CD4-positive, alpha-beta T cell (primary cell): ENCODE results near the gene SPDEF. TPM values are rescaled to one million over a fixed set of nuclear protein-coding genes. Genes with fewer than 3 reads are reported as not detected.

Experiments used
- ATAC-seq: fragments of 200-7000 bp; cut with Tn5 transposase; one replicate; pipeline ENCODE4 v1.10.0; 2022; ENCODE audit warnings: mild to moderate bottlenecking; ENCODE audit not compliant: poor library complexity
- CTCF ChIA-PET: fragments of 350-600 bp; sonication (Branson Sonifier 250); formaldehyde crosslinking; loops from one replicate; lab custom pipeline; 2021; ENCODE audit warnings: antibody characterized with exemption, inconsistent platforms; lab: Charles Lee
- POLR2A ChIA-PET: fragments of 350-600 bp; sonication (Branson Sonifier 250); formaldehyde crosslinking; loops from one replicate; lab custom pipeline; 2021; ENCODE audit warnings: antibody characterized with exemption, inconsistent platforms; lab: Charles Lee
- DNase-seq, 14 experiments: peaks; one replicate each; pipeline ENCODE4 v3.0.0-alpha.2; 2013 to 2020; ENCODE audit warnings: mixed read lengths in 2 of 14
- H3K27ac ChIP-seq, 2 donors: one replicate each; pipeline versions ENCODE4 v1.5.1 to v1.7.0; 2013; ENCODE audit warnings: low read length in 2 of 2, low read depth in 1 of 2, mild to moderate bottlenecking in 1 of 2
- H3K27me3 ChIP-seq, 2 experiments: 1 replicate in 1 of 2; 2 replicates in 1 of 2; pipeline versions ENCODE4 v1.6.1 to v1.7.0; 2013; ENCODE audit warnings: low read length in 2 of 2, control low read depth in 1 of 2, mild to moderate bottlenecking in 1 of 2, moderate library complexity in 1 of 2; ENCODE audit not compliant: insufficient read depth in 2 of 2, control insufficient read depth in 1 of 2
- H3K36me3 ChIP-seq: one replicate; pipeline ENCODE4 v1.6.1; 2013; ENCODE audit warnings: low read length, control low read depth; ENCODE audit not compliant: insufficient read depth
- H3K4me1 ChIP-seq: one replicate; pipeline ENCODE4 v1.6.1; 2013; ENCODE audit warnings: low read length, control low read depth; ENCODE audit not compliant: insufficient read depth
- H3K4me3 ChIP-seq: one replicate; pipeline ENCODE4 v1.5.1; 2013; ENCODE audit warnings: mild to moderate bottlenecking, low read length, moderate library complexity
- H3K9me3 ChIP-seq, 2 experiments: 1 replicate in 1 of 2; 2 replicates in 1 of 2; pipeline versions ENCODE4 v1.6.1 to v1.7.0; 2013; ENCODE audit warnings: low read length in 2 of 2, mild to moderate bottlenecking in 2 of 2, control low read depth in 1 of 2, moderate library complexity in 1 of 2; ENCODE audit not compliant: control insufficient read depth in 1 of 2, insufficient read depth in 1 of 2
- H3K27ac Mint-ChIP-seq: one replicate; pipeline ENCODE4 v1.8.0; 2020; ENCODE audit warnings: mixed read lengths
- H3K27me3 Mint-ChIP-seq: one replicate; pipeline ENCODE4 v1.8.0; 2021; ENCODE audit warnings: mixed read lengths
- H3K36me3 Mint-ChIP-seq: one replicate; pipeline ENCODE4 v1.8.0; 2021; ENCODE audit warnings: low read depth, mixed read lengths
- H3K4me1 Mint-ChIP-seq: one replicate; pipeline ENCODE4 v1.8.0; 2021; ENCODE audit warnings: low read depth, mixed read lengths
- H3K4me3 Mint-ChIP-seq: one replicate; pipeline ENCODE4 v1.8.0; 2020; ENCODE audit warnings: mild to moderate bottlenecking, mixed read lengths
- H3K9me3 Mint-ChIP-seq: one replicate; pipeline ENCODE4 v1.8.0; 2020; ENCODE audit warnings: mixed read lengths
- intact Hi-C, 2 experiments: fragments of 100-400 bp; cut with DNase I in 1 of 2; cut with micrococcal nuclease in 1 of 2; formaldehyde crosslinking; loops; one replicate each; pipeline versions ENCODE4 v1.15.1 to v1.9.0; 2023 to 2025; cut with DNase I, micrococcal nuclease
- total RNA-seq, 174 experiments: library from RNA in 2 of 174; stranded (reverse) in 2 of 174; gene quantifications; one replicate each; pipeline ENCODE4 v1.2.3 and lab custom pipeline; 2021 to 2026
- TF ChIP-seq, protein P1 (sequence below): fragments of 200-600 bp; IDR thresholded peaks from one replicate; pipeline ENCODE4 v1.8.0; 2022; ENCODE audit warnings: antibody characterized with exemption, mild to moderate bottlenecking

SPDEF gene
- total RNA-seq, 2 experiments from 2014 or later, result 0.17 to 0.36 TPM

DNA sequence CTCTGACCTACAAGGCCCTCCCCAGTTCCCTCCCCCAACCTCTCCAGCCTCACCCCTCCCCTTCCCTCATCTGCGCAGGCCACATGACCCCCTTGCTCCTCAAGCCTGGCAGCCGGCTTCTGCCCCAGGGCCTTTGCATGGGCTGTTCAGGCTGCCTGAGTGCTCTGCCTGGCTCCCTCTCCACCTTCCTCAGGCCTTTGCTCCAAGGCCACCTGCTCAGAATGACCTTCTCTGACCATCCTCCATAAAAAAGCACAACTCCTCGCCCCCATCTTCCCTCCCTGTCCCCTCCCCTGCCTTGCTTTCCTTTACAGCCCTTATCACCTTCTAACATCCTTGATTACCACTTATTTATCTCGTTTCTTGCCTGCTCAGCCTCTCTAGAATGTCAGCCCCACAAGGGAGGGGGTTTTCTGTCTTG is 38.7 kb downstream of the SPDEF start:
- H3K4me3 Mint-ChIP-seq, result no peak overlapping the region
- H3K27ac Mint-ChIP-seq, result no peak overlapping the region
- CTCF ChIA-PET, result no interaction called here
- Histone ChIP-seq H3K27me3 (peaks cover 0 to 2% of the 10 kb centered on the region in 2 experiments), H3K4me3 (no peak overlapping the region), H3K9me3 (no peaks in the 10 kb centered on the region), H3K27ac (no peak overlapping the region), H3K4me1 (no peaks in the 10 kb centered on the region), H3K36me3 (no peaks in the 10 kb centered on the region)
- DNase-seq (no peak), ATAC-seq (no peak)
- H3K4me1 Mint-ChIP-seq, result no peaks in the 10 kb centered on the region
- TF ChIP-seq, protein P1, sequence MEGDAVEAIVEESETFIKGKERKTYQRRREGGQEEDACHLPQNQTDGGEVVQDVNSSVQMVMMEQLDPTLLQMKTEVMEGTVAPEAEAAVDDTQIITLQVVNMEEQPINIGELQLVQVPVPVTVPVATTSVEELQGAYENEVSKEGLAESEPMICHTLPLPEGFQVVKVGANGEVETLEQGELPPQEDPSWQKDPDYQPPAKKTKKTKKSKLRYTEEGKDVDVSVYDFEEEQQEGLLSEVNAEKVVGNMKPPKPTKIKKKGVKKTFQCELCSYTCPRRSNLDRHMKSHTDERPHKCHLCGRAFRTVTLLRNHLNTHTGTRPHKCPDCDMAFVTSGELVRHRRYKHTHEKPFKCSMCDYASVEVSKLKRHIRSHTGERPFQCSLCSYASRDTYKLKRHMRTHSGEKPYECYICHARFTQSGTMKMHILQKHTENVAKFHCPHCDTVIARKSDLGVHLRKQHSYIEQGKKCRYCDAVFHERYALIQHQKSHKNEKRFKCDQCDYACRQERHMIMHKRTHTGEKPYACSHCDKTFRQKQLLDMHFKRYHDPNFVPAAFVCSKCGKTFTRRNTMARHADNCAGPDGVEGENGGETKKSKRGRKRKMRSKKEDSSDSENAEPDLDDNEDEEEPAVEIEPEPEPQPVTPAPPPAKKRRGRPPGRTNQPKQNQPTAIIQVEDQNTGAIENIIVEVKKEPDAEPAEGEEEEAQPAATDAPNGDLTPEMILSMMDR, result no peak
- intact Hi-C loops, result no loop called here
- H3K36me3 Mint-ChIP-seq, result no peaks in the 10 kb centered on the region
- POLR2A ChIA-PET, result no interaction called here
- no peaks in the 10 kb centered on the region for H3K9me3 Mint-ChIP-seq
- H3K27me3 Mint-ChIP-seq, result peaks cover 6% of the 10 kb centered on the region

DNA sequence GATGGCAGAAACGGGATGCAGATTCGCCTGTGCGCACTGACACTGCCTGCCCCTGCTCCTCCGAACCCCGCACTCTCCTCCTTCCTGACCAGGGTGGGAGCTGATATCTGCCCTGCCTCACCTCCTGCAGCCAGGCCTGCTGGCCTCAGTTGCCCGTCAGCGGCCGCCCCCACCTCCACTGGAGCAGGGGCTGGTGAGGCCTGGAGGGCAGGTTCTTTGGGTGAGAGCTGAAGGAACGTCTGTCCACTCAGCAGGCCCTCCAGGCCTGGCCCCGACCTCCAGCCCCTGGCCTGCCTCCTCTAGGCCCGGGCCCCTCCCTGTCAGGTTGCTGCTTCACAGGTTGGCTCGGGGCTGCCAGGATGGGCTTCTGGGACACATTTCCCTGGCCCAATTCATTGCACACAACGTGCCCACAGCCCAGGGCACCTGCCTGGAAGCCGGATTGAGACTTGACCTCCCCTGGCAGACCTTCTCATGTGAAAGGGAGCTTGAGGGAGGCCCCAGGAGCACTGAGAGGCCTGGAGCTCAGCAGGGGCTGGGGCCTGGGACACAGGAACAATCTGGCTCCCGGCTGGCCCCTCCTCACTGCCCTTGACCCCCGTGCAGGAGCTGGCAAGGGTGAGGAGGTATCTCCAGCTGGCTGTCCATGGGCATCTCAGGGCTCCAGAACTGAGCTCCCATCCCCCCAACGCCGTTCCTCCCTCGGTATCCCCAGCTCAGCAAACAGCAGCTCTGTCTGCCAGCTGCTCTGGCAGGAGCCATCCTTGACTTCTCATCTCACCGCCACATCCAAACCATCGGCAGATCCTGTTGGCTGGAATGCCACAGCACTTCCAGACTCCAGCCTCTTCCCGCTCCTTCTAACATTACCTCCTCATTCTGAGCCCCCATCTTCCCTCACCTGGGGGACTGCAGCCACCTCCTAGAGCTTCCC is 39.5 kb downstream of the SPDEF start:
- ATAC-seq (no peak), DNase-seq (peak in 1 of 14 experiments; percentile 11)
- intact Hi-C loops, result no loop called here
- Mint-ChIP-seq H3K4me1 (no peaks in the 10 kb centered on the region), H3K9me3 (no peaks in the 10 kb centered on the region), H3K36me3 (no peaks in the 10 kb centered on the region), H3K4me3 (no peak overlapping the region), H3K27ac (no peak overlapping the region), H3K27me3 (peaks cover 6% of the 10 kb centered on the region)
- Histone ChIP-seq H3K36me3 (no peaks in the 10 kb centered on the region), H3K4me3 (no peak overlapping the region), H3K4me1 (no peaks in the 10 kb centered on the region), H3K9me3 (no peaks in the 10 kb centered on the region), H3K27ac (no peak overlapping the region), H3K27me3 (peaks cover 0 to 2% of the 10 kb centered on the region in 2 experiments)
- POLR2A ChIA-PET, result no interaction called here
- CTCF ChIA-PET, result no interaction called here
- TF ChIP-seq, protein P1, result no peak

DNA sequence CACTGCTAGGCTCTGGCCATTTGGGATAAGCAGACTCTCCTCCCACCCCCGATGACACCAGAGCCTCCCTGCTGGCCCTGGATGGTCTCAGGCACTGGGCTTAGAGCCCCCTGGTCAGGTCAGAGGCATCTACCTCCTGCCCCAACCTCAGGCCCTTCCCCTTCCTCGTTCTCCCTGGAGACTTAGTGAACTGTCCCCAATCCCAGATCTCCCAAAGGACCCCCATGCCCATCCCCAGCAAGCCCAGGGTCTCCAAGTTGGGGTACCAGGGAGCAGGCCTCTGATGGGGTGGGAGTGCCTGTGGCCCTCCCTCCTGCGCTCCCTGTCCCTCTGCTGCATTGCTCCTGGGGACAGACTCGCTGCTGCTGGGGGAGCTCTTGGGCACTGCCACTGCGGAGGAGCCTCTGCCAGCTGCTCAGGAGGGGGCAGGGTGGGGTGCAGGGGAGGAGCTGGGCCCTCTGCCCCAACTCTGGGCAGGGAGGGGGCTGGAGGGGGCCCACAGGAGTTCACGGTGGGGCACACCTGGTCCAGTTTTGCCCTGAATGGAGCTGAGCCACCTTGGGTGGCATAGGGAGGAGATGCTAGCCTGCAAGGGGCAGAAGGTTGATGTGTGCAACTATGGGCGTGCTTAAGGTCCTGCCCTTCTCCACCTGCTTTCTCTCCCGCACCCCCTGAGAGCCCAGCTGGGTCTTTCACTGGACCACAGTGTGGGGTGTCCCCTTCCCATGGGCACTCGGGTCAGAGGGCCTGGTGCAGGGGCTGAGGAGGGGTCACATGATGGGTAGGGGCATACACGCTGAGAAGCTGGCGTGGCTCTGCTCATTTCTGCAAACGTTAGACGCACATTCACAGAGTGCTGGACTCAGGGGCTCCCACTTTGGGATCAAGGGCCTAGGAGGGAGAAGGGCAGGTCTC is 40.4 kb downstream of the SPDEF start:
- intact Hi-C loops, result no loop called here
- H3K4me1 ChIP-seq, result no peaks in the 10 kb centered on the region
- H3K36me3 ChIP-seq, result no peaks in the 10 kb centered on the region
- POLR2A ChIA-PET, result no interaction called here
- peaks cover 0 to 2% of the 10 kb centered on the region in 2 experiments for H3K27me3 ChIP-seq
- H3K9me3 ChIP-seq, result no peaks in the 10 kb centered on the region
- no peak overlapping the region for H3K4me3 ChIP-seq
- H3K9me3 Mint-ChIP-seq, result no peaks in the 10 kb centered on the region
- H3K4me3 Mint-ChIP-seq, result no peak overlapping the region
- no peaks in the 10 kb centered on the region for H3K4me1 Mint-ChIP-seq
- H3K36me3 Mint-ChIP-seq, result no peaks in the 10 kb centered on the region
- peak in 1 of 14 experiments; percentile 6 for DNase-seq
- CTCF ChIA-PET, result no interaction called here
- H3K27me3 Mint-ChIP-seq, result peaks cover 6% of the 10 kb centered on the region
- H3K27ac Mint-ChIP-seq, result no peak overlapping the region
- TF ChIP-seq, protein P1, result no peak
- no peak overlapping the region for H3K27ac ChIP-seq
- ATAC-seq, result no peak
